22Rv1 (cell line): ENCODE results near the gene CCDC142.

Experiments
- ZFX ChIP-seq: fragments of 450-650 bp; IDR thresholded peaks from 2 replicates; pipeline ENCODE4 v1.6.1; 2017; ENCODE audit warnings: antibody characterized with exemption, borderline replicate concordance
- TF ChIP-seq, protein P1 (sequence below): fragments of 450-650 bp; IDR thresholded peaks from 2 replicates; pipeline ENCODE4 v1.5.1; 2017; ENCODE audit warnings: mild to moderate bottlenecking

DNA sequence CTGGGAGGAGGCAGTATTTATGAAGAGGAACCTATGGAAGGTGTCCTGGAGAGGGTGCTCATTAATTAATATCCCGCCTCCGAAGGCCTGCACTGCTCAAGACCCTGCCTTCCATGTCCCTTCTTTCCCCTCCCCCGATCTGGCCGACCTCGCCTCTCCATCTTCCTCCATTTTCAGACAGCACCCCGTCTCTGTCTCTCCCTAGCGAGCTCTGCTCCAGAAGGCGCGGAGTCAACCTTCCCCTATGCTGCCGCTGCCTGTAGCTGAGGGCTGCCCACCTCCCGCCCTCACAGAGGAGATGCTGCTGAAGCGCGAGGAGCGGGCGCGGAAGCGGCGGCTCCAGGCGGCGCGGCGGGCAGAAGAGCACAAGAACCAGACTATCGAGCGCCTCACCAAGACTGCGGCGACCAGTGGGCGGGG lies 25.7 kb downstream of the CCDC142 start:
- TF ChIP-seq, protein P1, sequence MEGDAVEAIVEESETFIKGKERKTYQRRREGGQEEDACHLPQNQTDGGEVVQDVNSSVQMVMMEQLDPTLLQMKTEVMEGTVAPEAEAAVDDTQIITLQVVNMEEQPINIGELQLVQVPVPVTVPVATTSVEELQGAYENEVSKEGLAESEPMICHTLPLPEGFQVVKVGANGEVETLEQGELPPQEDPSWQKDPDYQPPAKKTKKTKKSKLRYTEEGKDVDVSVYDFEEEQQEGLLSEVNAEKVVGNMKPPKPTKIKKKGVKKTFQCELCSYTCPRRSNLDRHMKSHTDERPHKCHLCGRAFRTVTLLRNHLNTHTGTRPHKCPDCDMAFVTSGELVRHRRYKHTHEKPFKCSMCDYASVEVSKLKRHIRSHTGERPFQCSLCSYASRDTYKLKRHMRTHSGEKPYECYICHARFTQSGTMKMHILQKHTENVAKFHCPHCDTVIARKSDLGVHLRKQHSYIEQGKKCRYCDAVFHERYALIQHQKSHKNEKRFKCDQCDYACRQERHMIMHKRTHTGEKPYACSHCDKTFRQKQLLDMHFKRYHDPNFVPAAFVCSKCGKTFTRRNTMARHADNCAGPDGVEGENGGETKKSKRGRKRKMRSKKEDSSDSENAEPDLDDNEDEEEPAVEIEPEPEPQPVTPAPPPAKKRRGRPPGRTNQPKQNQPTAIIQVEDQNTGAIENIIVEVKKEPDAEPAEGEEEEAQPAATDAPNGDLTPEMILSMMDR, result 0 out of 2 replicates have a peak, but pooled peaks have one; percentile 8
- TF ChIP-seq ZFX, result no peak
